ENCODE data around the gene CATSPERE.

DNA sequence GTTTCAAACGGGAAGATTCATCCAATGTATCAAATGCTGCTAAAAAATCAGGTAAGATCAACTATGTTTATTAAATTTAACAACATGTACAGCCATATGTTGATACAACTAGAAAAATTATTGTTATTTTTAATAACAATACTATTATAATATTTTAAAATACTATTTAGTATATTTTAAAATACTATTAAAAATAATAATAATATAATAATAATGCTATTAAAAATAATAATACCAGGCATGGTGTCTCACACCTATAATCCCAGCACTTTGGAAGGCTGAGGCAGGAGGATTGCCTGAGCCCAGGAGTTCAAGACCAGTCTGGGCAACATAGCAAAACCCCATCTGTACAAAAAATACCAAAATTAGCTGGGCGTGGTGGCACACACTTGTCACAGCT lies 54.6 kb downstream of the CATSPERE start:
- TF ChIP-seq GTF2F1 (IDR thresholded peaks at IDR 0.05; ENCODE audit: borderline replicate concordance, low read depth, low read length) (no peak), SIN3A (conservative IDR thresholded peaks at IDR 0.05 in 1 of 2, IDR thresholded peaks at IDR 0.05 in 1 of 2; ENCODE audit: low read depth in 1 of 2, low read length in 2 of 2) (no peak), MAFK (IDR thresholded peaks at IDR 0.05; ENCODE audit: low read depth, low read length) (no peak), TEAD4 (IDR thresholded peaks at IDR 0.05; ENCODE audit: low read depth, low read length) (no peak), BACH1 (IDR thresholded peaks at IDR 0.05; ENCODE audit: low read length) (no peak), SP1 (IDR thresholded peaks at IDR 0.05; ENCODE audit: low read depth, low read length) (no peak), ZNF274 (IDR thresholded peaks at IDR 0.05; ENCODE audit: borderline replicate concordance, extremely low read depth, low read length) (no peak), RXRA (IDR thresholded peaks at IDR 0.05; ENCODE audit: insufficient read depth, low read depth, low read length) (no peak), JUN (IDR thresholded peaks at IDR 0.05; ENCODE audit: low read depth, low read length) (no peak), EZH2 (IDR thresholded peaks at IDR 0.05; ENCODE audit: low read depth, low read length, severe bottlenecking) (no peak), POLR2A (IDR thresholded peaks at IDR 0.05; ENCODE audit: control extremely low read depth in 1 of 2, low read depth in 2 of 2, low read length in 2 of 2) (no peak), SRF (IDR thresholded peaks at IDR 0.05; ENCODE audit: low read depth, low read length) (no peak)
